Activated CD8-positive, alpha-beta T cell treated with anti-CD3 and anti-CD28 coated beads for 36 hours (primary cell): ENCODE results near the gene PAQR9. TPM values are rescaled to one million over a fixed set of nuclear protein-coding genes. Genes with fewer than 3 reads are reported as not detected.
A peak's percentile ranks its signal among the peaks of the same experiment; 100 is the strongest.

Experiments
- ATAC-seq: fragments of 200-7000 bp; cut with Tn5 transposase; one replicate; pipeline ENCODE4 v1.10.0; 2021; ENCODE audit warnings: mild to moderate bottlenecking, moderate library complexity
- CTCF ChIA-PET: fragments of 350-600 bp; sonication (Branson Sonifier 250); formaldehyde crosslinking; loops from one replicate; lab custom pipeline; 2021; ENCODE audit warnings: antibody characterized with exemption; lab: Charles Lee
- POLR2A ChIA-PET: fragments of 350-600 bp; sonication (Branson Sonifier 250); formaldehyde crosslinking; loops from one replicate; lab custom pipeline; 2021; ENCODE audit warnings: antibody characterized with exemption; lab: Charles Lee
- DNase-seq: peaks from one replicate; pipeline ENCODE4 v3.0.0-alpha.2; 2020
- H3K27ac Mint-ChIP-seq: one replicate; pipeline ENCODE4 v1.8.0; 2021; ENCODE audit warnings: mild to moderate bottlenecking, mixed read lengths
- H3K27me3 Mint-ChIP-seq: one replicate; pipeline ENCODE4 v1.8.0; 2021; ENCODE audit warnings: mixed read lengths
- H3K36me3 Mint-ChIP-seq: one replicate; pipeline ENCODE4 v1.8.0; 2021; ENCODE audit warnings: low read depth, mixed read lengths
- H3K4me1 Mint-ChIP-seq: one replicate; pipeline ENCODE4 v1.8.0; 2021; ENCODE audit warnings: low read depth, mixed read lengths
- H3K4me3 Mint-ChIP-seq: one replicate; pipeline ENCODE4 v1.8.0; 2021; ENCODE audit warnings: mild to moderate bottlenecking, moderate library complexity, mixed read lengths
- H3K9me3 Mint-ChIP-seq: one replicate; pipeline ENCODE4 v1.8.0; 2021; ENCODE audit warnings: mixed read lengths
- intact Hi-C: fragments of 100-400 bp; cut with micrococcal nuclease; formaldehyde crosslinking; loops from one replicate; pipeline ENCODE4 v1.10.0; 2022
- total RNA-seq, 2 experiments: library from RNA; stranded (reverse); gene quantifications; one replicate each; pipeline ENCODE4 v1.2.3, GENCODE V29; 2021
- TF ChIP-seq, protein P1 (sequence below): fragments of 200-600 bp; IDR thresholded peaks from one replicate; pipeline ENCODE4 v1.8.0; 2022; ENCODE audit warnings: antibody characterized with exemption, mild to moderate bottlenecking

The PAQR9 gene
- total RNA-seq, 2 experiments from 2014 or later, result not detected

- peaks cover 6% of the 10 kb centered on the region for H3K27me3 Mint-ChIP-seq
- no peak for DNase-seq
Measured at GRCh38 chr3:142987080-142987700, 23.7 kb upstream of the PAQR9 start.

GRCh38 chr3:142984255-142984654 is 20.8 kb upstream of the PAQR9 start:
- no peak for ATAC-seq
- TF ChIP-seq, protein P1, sequence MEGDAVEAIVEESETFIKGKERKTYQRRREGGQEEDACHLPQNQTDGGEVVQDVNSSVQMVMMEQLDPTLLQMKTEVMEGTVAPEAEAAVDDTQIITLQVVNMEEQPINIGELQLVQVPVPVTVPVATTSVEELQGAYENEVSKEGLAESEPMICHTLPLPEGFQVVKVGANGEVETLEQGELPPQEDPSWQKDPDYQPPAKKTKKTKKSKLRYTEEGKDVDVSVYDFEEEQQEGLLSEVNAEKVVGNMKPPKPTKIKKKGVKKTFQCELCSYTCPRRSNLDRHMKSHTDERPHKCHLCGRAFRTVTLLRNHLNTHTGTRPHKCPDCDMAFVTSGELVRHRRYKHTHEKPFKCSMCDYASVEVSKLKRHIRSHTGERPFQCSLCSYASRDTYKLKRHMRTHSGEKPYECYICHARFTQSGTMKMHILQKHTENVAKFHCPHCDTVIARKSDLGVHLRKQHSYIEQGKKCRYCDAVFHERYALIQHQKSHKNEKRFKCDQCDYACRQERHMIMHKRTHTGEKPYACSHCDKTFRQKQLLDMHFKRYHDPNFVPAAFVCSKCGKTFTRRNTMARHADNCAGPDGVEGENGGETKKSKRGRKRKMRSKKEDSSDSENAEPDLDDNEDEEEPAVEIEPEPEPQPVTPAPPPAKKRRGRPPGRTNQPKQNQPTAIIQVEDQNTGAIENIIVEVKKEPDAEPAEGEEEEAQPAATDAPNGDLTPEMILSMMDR, result no peak
- ChIA-PET POLR2A (interaction anchor here (1.1 kb wide), 1 partner anchor 17 kb away, joined by 4 read pairs; no protein-coding TSS in a partner anchor), CTCF (interaction anchor here (1.1 to 2.7 kb wide), 5 partner anchors 9 to 397 kb away, joined by 3 to 20 read pairs (median 4); no protein-coding TSS in a partner anchor)
- no peak for DNase-seq
- Mint-ChIP-seq H3K27me3 (peaks cover 8% of the 10 kb centered on the region), H3K36me3 (no peaks in the 10 kb centered on the region), H3K27ac (no peak overlapping the region), H3K4me3 (no peak overlapping the region), H3K9me3 (no peaks in the 10 kb centered on the region), H3K4me1 (no peaks in the 10 kb centered on the region)
- intact Hi-C loops, result no loop called here

More at GRCh38 chr3:142987080-142987700, 23.7 kb upstream of the PAQR9 start:
- no peak for ATAC-seq
- Mint-ChIP-seq H3K9me3 (no peaks in the 10 kb centered on the region), H3K27ac (no peak overlapping the region), H3K36me3 (no peaks in the 10 kb centered on the region), H3K4me1 (no peaks in the 10 kb centered on the region), H3K4me3 (no peak overlapping the region)
- ChIA-PET POLR2A (interaction anchor here (0.8 kb wide), 1 partner anchor 15 kb away, joined by 3 read pairs; no protein-coding TSS in a partner anchor), CTCF (interaction anchor here (0.7 to 2.5 kb wide), 20 partner anchors 9 to 406 kb away, joined by 3 to 19 read pairs (median 3); no protein-coding TSS in a partner anchor)
- TF ChIP-seq, protein P1, result peak; percentile 87
- intact Hi-C loops, result no loop called here

DNA sequence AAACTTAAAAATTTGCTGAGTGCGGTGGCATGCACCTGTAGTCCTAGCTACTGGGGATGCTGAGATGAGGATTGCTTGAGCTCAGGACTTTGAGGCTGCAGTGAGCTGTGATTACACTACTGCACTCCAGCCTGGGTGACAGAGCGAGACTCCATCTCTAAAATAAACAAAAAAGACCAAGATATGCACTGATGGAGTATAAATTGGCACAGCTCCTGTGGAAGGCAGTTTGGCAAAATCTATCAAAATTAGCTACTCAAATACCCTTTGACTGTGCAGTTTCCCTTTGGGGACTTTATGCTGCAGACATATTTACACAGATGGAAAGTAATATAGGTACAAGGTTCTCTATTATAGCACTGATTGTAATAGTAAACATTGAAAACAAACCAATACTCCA is 19.8 kb upstream of the PAQR9 start:
- ATAC-seq (no peak), DNase-seq (no peak)
- CTCF ChIA-PET, result interaction anchor here (2.7 kb wide), 1 partner anchor 155 kb away, joined by 20 read pairs; no protein-coding TSS in a partner anchor
- intact Hi-C loops, result no loop called here
- Mint-ChIP-seq H3K9me3 (no peaks in the 10 kb centered on the region), H3K4me3 (no peak overlapping the region), H3K4me1 (no peaks in the 10 kb centered on the region), H3K27ac (no peak overlapping the region), H3K36me3 (no peaks in the 10 kb centered on the region), H3K27me3 (peaks cover 8% of the 10 kb centered on the region)
- TF ChIP-seq, protein P1, result no peak
- POLR2A ChIA-PET, result interaction anchor here (1.1 kb wide), 1 partner anchor 18 kb away, joined by 4 read pairs; no protein-coding TSS in a partner anchor

GRCh38 chr3:142982038-142982773 is 18.7 kb upstream of the PAQR9 start:
- Mint-ChIP-seq H3K4me3 (no peak overlapping the region), H3K27me3 (peaks cover 8% of the 10 kb centered on the region), H3K27ac (no peak overlapping the region), H3K36me3 (no peaks in the 10 kb centered on the region), H3K9me3 (no peaks in the 10 kb centered on the region), H3K4me1 (no peaks in the 10 kb centered on the region)
- CTCF ChIA-PET, result interaction anchor here (1.4 to 2.0 kb wide), 2 partner anchors 13 to 153 kb away, joined by 5 to 7 read pairs; no protein-coding TSS in a partner anchor
- intact Hi-C loops, result no loop called here
- POLR2A ChIA-PET, result no interaction called here
- TF ChIP-seq, protein P1, result no peak
- ATAC-seq (no peak), DNase-seq (no peak)
